Mesothelial cell of epicardium (in vitro differentiated cells): ENCODE results near the gene CFHR5. TPM values are rescaled to one million over a fixed set of nuclear protein-coding genes. Genes with fewer than 3 reads are reported as not detected.
"Not testable (repeated sequence)": the region's sequence is repeated elsewhere in the genome, so short reads cannot be mapped to it uniquely, and the experiment has no call there.

Experiments
- DNase-seq, 2 experiments: peaks; one replicate each; pipeline ENCODE4 v3.0.0; 2021; ENCODE audit warnings: low spot score in 2 of 2; ENCODE audit not compliant: unreplicated experiment in 2 of 2
- H3K27ac Mint-ChIP-seq: 2 replicates; pipeline ENCODE4 v1.8.0; 2021; ENCODE audit warnings: mixed read lengths
- H3K27me3 Mint-ChIP-seq: 2 replicates; pipeline ENCODE4 v1.8.0; 2021; ENCODE audit warnings: low read depth, mixed read lengths
- H3K36me3 Mint-ChIP-seq: 2 replicates; pipeline ENCODE4 v1.8.0; 2021; ENCODE audit warnings: mixed read lengths
- H3K4me1 Mint-ChIP-seq: 2 replicates; pipeline ENCODE4 v1.8.0; 2021; ENCODE audit warnings: mixed read lengths
- H3K4me3 Mint-ChIP-seq: 2 replicates; pipeline ENCODE4 v1.8.0; 2021; ENCODE audit warnings: mild to moderate bottlenecking, moderate library complexity, mixed read lengths
- H3K9me3 Mint-ChIP-seq: 2 replicates; pipeline ENCODE4 v1.8.0; 2021; ENCODE audit warnings: mixed read lengths
- total RNA-seq: library from RNA; stranded (reverse); gene quantifications from 3 replicates; pipeline ENCODE4 v1.2.1, GENCODE V29; 2021
- TF ChIP-seq, protein P1 (sequence below): fragments of 200-600 bp; sonication (generic); IDR thresholded peaks from one replicate; pipeline ENCODE4 v1.5.0; 2021; ENCODE audit warnings: antibody characterized with exemption; ENCODE audit not compliant: unreplicated experiment

Gene CFHR5
- total RNA-seq, 1 donor from 2014 or later = not detected

DNA sequence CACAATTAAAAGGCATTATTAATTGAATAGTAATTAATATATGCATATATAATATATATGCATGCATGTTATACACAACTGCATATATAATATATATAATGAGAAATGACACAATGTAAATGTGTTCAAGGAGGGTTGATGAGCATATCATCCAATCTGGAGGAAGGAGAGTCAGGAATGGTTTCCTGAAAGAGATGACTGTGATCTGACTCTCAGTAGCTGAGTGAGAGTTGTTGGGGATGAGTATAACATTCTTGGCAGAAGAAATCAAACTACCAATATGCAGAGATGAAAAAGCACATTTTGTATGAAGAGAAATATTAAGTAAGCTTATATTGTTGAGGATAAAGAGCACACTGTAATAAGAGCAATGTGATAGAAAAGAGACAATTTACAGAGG, 52.4 kb downstream of the CFHR5 start:
- no peak overlapping the region for H3K4me3 Mint-ChIP-seq
- DNase-seq = no peak

DNA sequence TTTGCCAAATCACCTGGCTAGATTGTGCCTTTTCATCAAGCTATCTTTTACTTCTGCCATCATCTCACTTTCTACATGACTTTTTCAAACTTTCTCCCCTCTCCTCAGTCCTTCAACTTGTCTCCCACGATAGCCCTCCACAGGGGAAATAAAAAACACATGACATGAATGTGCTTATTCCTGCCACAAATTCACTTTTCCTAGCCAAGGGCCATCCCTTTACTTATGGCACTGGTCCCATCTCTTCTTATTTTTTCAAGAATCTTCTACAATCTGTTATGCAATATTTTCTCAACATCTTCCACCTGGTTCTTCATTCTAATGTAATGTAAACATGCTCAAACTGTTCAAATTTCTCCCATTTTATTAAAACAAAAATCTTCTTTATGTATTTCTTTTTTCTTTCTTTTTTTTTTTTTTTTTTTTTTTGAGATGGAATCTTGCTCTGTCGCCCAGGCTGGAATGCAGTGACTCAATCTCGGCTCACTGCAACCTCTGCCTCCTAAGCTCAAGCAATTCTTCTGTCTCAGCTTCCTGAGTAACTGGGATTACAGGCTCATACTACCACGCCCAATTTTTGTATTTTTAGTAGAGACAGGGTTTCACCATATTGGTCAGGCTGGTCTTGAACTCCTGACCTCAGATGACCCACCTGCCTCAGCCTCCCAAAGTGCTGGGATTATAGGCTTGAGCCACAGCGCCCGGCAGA, 57.4 kb downstream of the CFHR5 start:
- not testable (repeated sequence) for H3K36me3 Mint-ChIP-seq, DNase-seq, H3K27ac Mint-ChIP-seq, H3K27me3 Mint-ChIP-seq, H3K9me3 Mint-ChIP-seq, H3K4me3 Mint-ChIP-seq, H3K4me1 Mint-ChIP-seq

More for the DNA sequence above, 52.4 kb downstream of the CFHR5 start:
- Mint-ChIP-seq H3K27me3 (no peaks in the 10 kb centered on the region), H3K36me3 (no peaks in the 10 kb centered on the region), H3K27ac (no peak overlapping the region), H3K9me3 (no peaks in the 10 kb centered on the region), H3K4me1 (no peaks in the 10 kb centered on the region)
- TF ChIP-seq, protein P1, sequence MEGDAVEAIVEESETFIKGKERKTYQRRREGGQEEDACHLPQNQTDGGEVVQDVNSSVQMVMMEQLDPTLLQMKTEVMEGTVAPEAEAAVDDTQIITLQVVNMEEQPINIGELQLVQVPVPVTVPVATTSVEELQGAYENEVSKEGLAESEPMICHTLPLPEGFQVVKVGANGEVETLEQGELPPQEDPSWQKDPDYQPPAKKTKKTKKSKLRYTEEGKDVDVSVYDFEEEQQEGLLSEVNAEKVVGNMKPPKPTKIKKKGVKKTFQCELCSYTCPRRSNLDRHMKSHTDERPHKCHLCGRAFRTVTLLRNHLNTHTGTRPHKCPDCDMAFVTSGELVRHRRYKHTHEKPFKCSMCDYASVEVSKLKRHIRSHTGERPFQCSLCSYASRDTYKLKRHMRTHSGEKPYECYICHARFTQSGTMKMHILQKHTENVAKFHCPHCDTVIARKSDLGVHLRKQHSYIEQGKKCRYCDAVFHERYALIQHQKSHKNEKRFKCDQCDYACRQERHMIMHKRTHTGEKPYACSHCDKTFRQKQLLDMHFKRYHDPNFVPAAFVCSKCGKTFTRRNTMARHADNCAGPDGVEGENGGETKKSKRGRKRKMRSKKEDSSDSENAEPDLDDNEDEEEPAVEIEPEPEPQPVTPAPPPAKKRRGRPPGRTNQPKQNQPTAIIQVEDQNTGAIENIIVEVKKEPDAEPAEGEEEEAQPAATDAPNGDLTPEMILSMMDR = no peak

DNA sequence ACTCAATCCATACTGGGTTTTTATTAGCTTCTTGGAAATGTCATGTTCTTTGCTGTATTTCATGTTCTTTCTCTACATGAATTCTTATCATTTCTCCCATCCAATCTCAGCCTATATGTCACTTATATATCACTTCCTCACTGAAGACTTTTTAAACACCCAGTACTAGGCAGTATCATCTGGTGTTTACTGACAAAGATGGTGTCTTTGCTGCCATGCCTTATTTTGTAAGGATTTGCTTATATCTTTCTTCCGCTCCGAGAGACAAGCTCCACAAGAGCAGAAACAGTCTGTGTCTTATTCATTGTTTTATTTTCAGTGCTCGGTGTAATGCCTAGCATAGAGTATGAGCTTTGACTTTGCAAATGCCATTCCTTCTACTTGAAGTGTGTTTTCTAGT, 59.5 kb downstream of the CFHR5 start:
- Mint-ChIP-seq H3K4me1 (no peaks in the 10 kb centered on the region), H3K4me3 (no peak overlapping the region), H3K9me3 (no peaks in the 10 kb centered on the region), H3K27ac (no peak overlapping the region), H3K27me3 (no peaks in the 10 kb centered on the region), H3K36me3 (no peaks in the 10 kb centered on the region)
- DNase-seq = no peak
- TF ChIP-seq, protein P1 = no peak

DNA sequence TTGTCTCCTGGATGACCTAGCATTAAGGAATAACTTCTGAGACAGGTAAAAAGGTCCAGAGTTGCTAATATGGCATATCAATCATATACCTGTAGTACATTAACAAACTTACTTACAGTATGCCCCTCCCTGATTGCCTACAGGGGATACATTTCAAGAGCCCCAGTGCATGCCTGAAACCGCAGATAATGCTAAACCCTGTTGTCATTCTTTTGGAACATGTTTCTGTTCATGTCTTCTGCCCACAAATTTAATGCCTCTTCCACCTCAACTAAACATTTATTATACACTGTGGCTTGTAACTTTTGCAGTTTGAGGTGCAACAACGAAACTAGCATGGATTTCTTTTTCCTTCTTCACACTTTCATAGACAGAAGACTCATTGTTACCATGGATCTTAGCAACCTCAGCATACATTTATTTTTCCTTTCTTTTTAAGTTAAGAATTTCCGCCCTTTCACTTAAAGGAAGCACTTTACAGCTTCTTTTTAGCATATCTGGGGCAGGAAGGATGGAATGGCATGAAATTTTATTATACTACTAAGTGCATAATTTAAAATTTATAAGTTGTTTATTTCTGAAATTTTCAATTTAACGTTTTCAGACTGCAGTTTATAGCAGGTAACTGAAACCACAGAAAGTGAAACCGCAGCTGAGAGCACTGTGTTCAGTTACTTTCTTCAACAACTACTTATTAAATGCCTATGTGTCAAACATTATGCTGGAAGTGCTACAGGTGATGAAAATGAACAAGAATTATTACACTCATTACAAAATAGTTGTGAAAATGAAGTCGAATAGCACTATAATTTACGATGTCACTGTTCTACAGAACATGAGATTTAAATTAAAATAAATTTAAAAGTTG, 64.4 kb downstream of the CFHR5 start:
- Mint-ChIP-seq H3K9me3 (no peaks in the 10 kb centered on the region), H3K36me3 (no peaks in the 10 kb centered on the region), H3K27ac (no peak overlapping the region), H3K4me1 (no peaks in the 10 kb centered on the region), H3K27me3 (peaks cover 13% of the 10 kb centered on the region), H3K4me3 (no peak overlapping the region)
- TF ChIP-seq, protein P1 = no peak
- no peak for DNase-seq

DNA sequence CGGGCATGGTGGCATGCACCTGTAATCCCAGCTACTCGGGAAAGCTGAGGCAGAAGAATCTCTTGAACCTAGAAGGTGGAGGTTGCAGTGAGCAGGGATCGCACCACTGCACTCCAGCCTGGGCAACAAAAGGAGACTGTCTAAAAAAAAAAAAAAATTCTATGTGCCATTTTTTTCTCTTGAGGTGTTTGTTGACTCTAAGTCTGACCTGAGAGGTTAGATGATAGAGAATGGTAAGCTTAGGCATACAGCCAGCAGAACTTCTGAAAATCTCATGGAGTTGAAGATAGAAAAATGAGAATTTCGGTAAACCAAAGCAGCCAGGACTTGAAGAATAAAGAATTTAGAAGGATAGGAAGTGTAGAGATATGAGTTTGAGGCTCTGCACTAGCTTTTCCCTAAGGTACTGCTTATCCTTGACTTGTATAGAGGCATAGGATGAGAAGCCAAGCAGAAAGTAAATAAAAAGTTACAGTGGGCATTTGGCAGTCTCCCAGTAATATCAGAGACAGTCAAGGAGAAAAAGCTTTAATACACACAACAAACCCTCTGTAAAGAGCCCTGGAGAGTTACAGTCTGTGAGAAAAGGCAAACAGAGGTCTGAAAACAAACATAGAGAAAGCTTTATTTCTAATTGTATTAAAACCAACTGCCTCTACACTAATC, 65.5 kb downstream of the CFHR5 start:
- no peak for DNase-seq
- TF ChIP-seq, protein P1 = no peak
- Mint-ChIP-seq H3K9me3 (peaks cover 6% of the 10 kb centered on the region), H3K36me3 (no peaks in the 10 kb centered on the region), H3K4me3 (no peak overlapping the region), H3K27ac (no peak overlapping the region), H3K4me1 (no peaks in the 10 kb centered on the region), H3K27me3 (peaks cover 13% of the 10 kb centered on the region)

DNA sequence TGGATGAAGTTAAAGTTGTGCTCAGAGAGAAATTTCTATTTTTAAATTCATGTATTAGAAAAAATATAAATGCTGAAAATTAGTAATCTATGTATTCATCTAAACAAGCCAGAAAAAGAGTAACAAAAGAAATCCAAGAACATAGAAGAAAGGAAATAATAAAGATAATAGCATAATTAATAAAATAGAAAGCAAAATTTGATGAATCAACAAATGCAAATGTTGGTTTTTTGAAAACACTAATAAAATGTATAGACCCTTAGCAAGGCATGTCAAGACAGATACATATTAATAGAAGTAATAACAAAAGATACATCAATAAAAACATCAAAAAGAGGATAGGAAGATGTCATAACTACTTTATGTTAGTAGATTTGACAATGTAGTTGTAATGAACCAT, 71.7 kb downstream of the CFHR5 start:
- no peak for DNase-seq
- TF ChIP-seq, protein P1 = no peak
- Mint-ChIP-seq H3K27me3 (peaks cover 13% of the 10 kb centered on the region), H3K4me3 (no peak overlapping the region), H3K4me1 (no peaks in the 10 kb centered on the region), H3K36me3 (no peaks in the 10 kb centered on the region), H3K9me3 (peaks cover 11% of the 10 kb centered on the region), H3K27ac (no peak overlapping the region)
